OCI-LY3 (cell line): ENCODE results near the gene MLEC.

ENCODE experiments used
- H2AFZ ChIP-seq: fragments of 200-600, 300-600 bp; shearing (Covaris generic); 2 replicates; pipeline ENCODE4 v1.6.0; 2014; ENCODE audit warnings: antibody characterized with exemption, low read depth, low read length
- H3K27ac ChIP-seq: fragments of 200-600, 300-600 bp; sonication (generic); 2 replicates; pipeline ENCODE4 v1.5.1; 2014; ENCODE audit warnings: mild to moderate bottlenecking, low read length, moderate library complexity, mixed read lengths
- H3K27me3 ChIP-seq: fragments of 200-600, 300-600 bp; sonication (generic); 2 replicates; pipeline ENCODE4 v1.6.1; 2014; ENCODE audit warnings: low read depth, low read length, mixed read lengths
- H3K36me3 ChIP-seq: fragments of 200-600, 300-600 bp; sonication (generic); replicated peaks from 2 replicates; pipeline ENCODE3; 2014; ENCODE audit warnings: low read depth, low read length, mixed read lengths
- H3K4me1 ChIP-seq: fragments of 300-600, 200-600 bp; sonication (generic); 2 replicates; pipeline ENCODE4 v1.6.1; 2014; ENCODE audit warnings: low read length, mixed read lengths
- H3K4me2 ChIP-seq: fragments of 200-600, 300-600 bp; sonication (generic); 2 replicates; pipeline ENCODE4 v1.6.1; 2014; ENCODE audit warnings: low read length, mixed read lengths
- H3K4me3 ChIP-seq: fragments of 300-600, 200-600 bp; sonication (generic); 2 replicates; pipeline ENCODE4 v1.5.1; 2014; ENCODE audit warnings: antibody characterized with exemption, mild to moderate bottlenecking, low read length, moderate library complexity
- H3K79me2 ChIP-seq: fragments of 300-600, 200-600 bp; shearing (Covaris generic); 2 replicates; pipeline ENCODE4 v1.6.1; 2014; ENCODE audit warnings: mild to moderate bottlenecking, low read length, mixed read lengths
- H3K9ac ChIP-seq: fragments of 300-600, 200-600 bp; shearing (Covaris generic); 2 replicates; pipeline ENCODE4 v1.6.0; 2014; ENCODE audit warnings: mild to moderate bottlenecking, low read length, moderate library complexity
- H3K9me3 ChIP-seq: fragments of 200-600, 300-600 bp; shearing (Covaris generic); 2 replicates; pipeline ENCODE4 v1.6.1; 2014; ENCODE audit warnings: low read length, mixed read lengths; ENCODE audit not compliant: insufficient read depth
- H4K20me1 ChIP-seq: fragments of 200-600, 300-600 bp; sonication (generic); 2 replicates; pipeline ENCODE4 v1.6.1; 2016; ENCODE audit warnings: low read length, mixed read lengths; ENCODE audit not compliant: insufficient read depth
- CTCF ChIP-seq: fragments of 200-600, 300-600 bp; sonication (generic); IDR thresholded peaks from 2 replicates; pipeline ENCODE4 v1.5.1; 2014; ENCODE audit warnings: antibody characterized with exemption, low read length, low read depth
- EZH2phosphoT487 ChIP-seq: fragments of 200-600 bp; shearing (Covaris generic); IDR thresholded peaks from 2 replicates; pipeline ENCODE4 v1.6.1; 2018; ENCODE audit warnings: antibody characterized with exemption, mixed run types, low read depth

Gene MLEC

GRCh38 chr12:120699553-120699952 is 12.6 kb downstream of the MLEC start:
- no peaks in the 10 kb centered on the region for H3K27me3 ChIP-seq
- H3K9me3 ChIP-seq = no peaks in the 10 kb centered on the region
- H3K4me3 ChIP-seq = no peak overlapping the region
- TF ChIP-seq CTCF (no peak), EZH2phosphoT487 (no peak)
- no peak overlapping the region for H3K4me2 ChIP-seq
- no peak overlapping the region for H2AFZ ChIP-seq
- H3K4me1 ChIP-seq = peaks cover 29% of the 10 kb centered on the region
- peaks cover 8% of the 10 kb centered on the region for H3K79me2 ChIP-seq
- no peak overlapping the region for H3K9ac ChIP-seq
- H4K20me1 ChIP-seq = peaks cover 7% of the 10 kb centered on the region; the same call in 1 of the 2 replicates
- H3K27ac ChIP-seq = no peak overlapping the region
- H3K36me3 ChIP-seq = peaks cover 82% of the 10 kb centered on the region

GRCh38 chr12:120700886-120701285 is 13.9 kb downstream of the MLEC start:
- Histone ChIP-seq H3K4me1 (peaks cover 25% of the 10 kb centered on the region), H3K27ac (no peak overlapping the region), H3K79me2 (peaks cover 5% of the 10 kb centered on the region; the same call in 1 of the 2 replicates), H3K9me3 (no peaks in the 10 kb centered on the region), H2AFZ (no peak overlapping the region), H3K4me2 (no peak overlapping the region), H3K36me3 (peaks cover 75% of the 10 kb centered on the region), H3K9ac (no peak overlapping the region), H3K27me3 (no peaks in the 10 kb centered on the region), H3K4me3 (no peak overlapping the region), H4K20me1 (peaks cover 5% of the 10 kb centered on the region; the same call in 1 of the 2 replicates)
- TF ChIP-seq CTCF (no peak), EZH2phosphoT487 (no peak)

- Histone ChIP-seq H4K20me1 (no peaks in the 10 kb centered on the region), H3K36me3 (peaks cover 58% of the 10 kb centered on the region), H3K9me3 (no peaks in the 10 kb centered on the region), H3K4me2 (no peak overlapping the region), H3K4me3 (no peak overlapping the region), H3K27ac (no peak overlapping the region), H3K4me1 (peaks cover 11% of the 10 kb centered on the region), H3K79me2 (no peaks in the 10 kb centered on the region; the same call in 1 of the 2 replicates), H3K27me3 (no peaks in the 10 kb centered on the region), H3K9ac (no peak overlapping the region), H2AFZ (no peak overlapping the region)
- TF ChIP-seq EZH2phosphoT487 (no peak), CTCF (no peak)
These were observed 15.7 kb downstream of the MLEC start for GRCh38 chr12:120702637-120703036.

- TF ChIP-seq CTCF = no peak
- TF ChIP-seq EZH2phosphoT487 = no peak
- no peak overlapping the region for H2AFZ ChIP-seq
- no peaks in the 10 kb centered on the region for H4K20me1 ChIP-seq
- no peak overlapping the region for H3K4me3 ChIP-seq
- H3K27ac ChIP-seq = no peak overlapping the region
- H3K79me2 ChIP-seq = no peaks in the 10 kb centered on the region; the same call in 1 of the 2 replicates
- peaks cover 50% of the 10 kb centered on the region for H3K36me3 ChIP-seq
- H3K9ac ChIP-seq = no peak overlapping the region
- H3K27me3 ChIP-seq = no peaks in the 10 kb centered on the region
- H3K9me3 ChIP-seq = no peaks in the 10 kb centered on the region
- H3K4me2 ChIP-seq = no peak overlapping the region
- peaks cover 5% of the 10 kb centered on the region for H3K4me1 ChIP-seq
These were observed 16.5 kb downstream of the MLEC start for GRCh38 chr12:120703311-120703942.
